Endothelial cell of umbilical vein (primary cell): ENCODE results near the gene F5. TPM values are rescaled to one million over a fixed set of nuclear protein-coding genes. Genes with fewer than 3 reads are reported as not detected.

Source experiments
- BruUV-seq: library from RNA; stranded (reverse); fragments of 400-500 nt; replicated peaks from 2 replicates; lab custom pipeline; 2021; lab: Mats Ljungman, UMichigan
- CTCF ChIA-PET: fragments of 300-600, 350-600 bp; sonication (Branson Sonifier 250); formaldehyde crosslinking; loops from one replicate; lab custom pipeline; 2021; ENCODE audit warnings: antibody characterized with exemption, inconsistent platforms; lab: Charles Lee
- POLR2A ChIA-PET: fragments of 300-600, 350-600 bp; sonication (Branson Sonifier 250); formaldehyde crosslinking; loops from one replicate; lab custom pipeline; 2021; ENCODE audit warnings: antibody characterized with exemption, inconsistent platforms; lab: Charles Lee
- DNase-seq: peaks from one replicate; pipeline ENCODE4 v3.0.0-alpha.2; 2011; ENCODE audit warnings: low read depth, low spot score
- FAIRE-seq: peaks from 2 replicates; lab custom pipeline; 2011; peaks lifted over from hg19 to GRCh38; lab: Jason Lieb, UNC
- H2AFZ ChIP-seq: 2 replicates; pipeline ENCODE4 v1.6.0; 2012; ENCODE audit warnings: low read depth, low read length, control low read depth, inconsistent platforms
- H3K27ac ChIP-seq: 2 replicates; pipeline ENCODE4 v1.5.1; 2011; ENCODE audit warnings: low read depth, mild to moderate bottlenecking, control low read depth, low read length, moderate library complexity; ENCODE audit not compliant: insufficient read depth
- H3K27me3 ChIP-seq, 2 experiments: 2 replicates each; pipeline versions ENCODE4 v1.6.0 to v1.6.1; 2011; ENCODE audit warnings: low read length in 2 of 2, mixed read lengths in 1 of 2; ENCODE audit not compliant: control insufficient read depth in 2 of 2, insufficient read depth in 2 of 2
- H3K36me3 ChIP-seq, 2 experiments: 2 replicates in 1 of 2; 3 replicates in 1 of 2; pipeline ENCODE4 v1.5.1; 2011; ENCODE audit warnings: low read length in 2 of 2, mild to moderate bottlenecking in 1 of 2, moderate library complexity in 1 of 2; ENCODE audit not compliant: control insufficient read depth in 2 of 2, insufficient read depth in 2 of 2; ENCODE audit errors: extremely low read depth in 1 of 2
- H3K4me1 ChIP-seq: 3 replicates; pipeline ENCODE4 v1.5.1; 2011; ENCODE audit warnings: mild to moderate bottlenecking, low read length; ENCODE audit not compliant: control insufficient read depth, insufficient read depth; ENCODE audit errors: extremely low read depth
- H3K4me2 ChIP-seq: 2 replicates; pipeline ENCODE4 v1.6.1; 2011; ENCODE audit warnings: low read length, control low read depth, mixed read lengths; ENCODE audit not compliant: insufficient read depth
- H3K4me3 ChIP-seq, 3 experiments: fragments of 200-600 bp in 1 of 3; sonication (generic), shearing (Covaris generic) in 1 of 3; replicated peaks in 1 of 3; 2 replicates each; pipeline ENCODE4 v1.5.1; 2011 to 2016; ENCODE audit warnings: control low read depth in 3 of 3, low read length in 3 of 3, mild to moderate bottlenecking in 2 of 3, inconsistent platforms in 1 of 3, low read depth in 1 of 3, moderate library complexity in 1 of 3; ENCODE audit not compliant: insufficient read depth in 1 of 3
- H3K79me2 ChIP-seq: 2 replicates; pipeline ENCODE4 v1.6.0; 2012; ENCODE audit warnings: low read length, inconsistent platforms; ENCODE audit not compliant: control insufficient read depth, insufficient read depth
- H3K9ac ChIP-seq: replicated peaks from 2 replicates; pipeline ENCODE3; 2011; ENCODE audit warnings: low read length, control low read depth; ENCODE audit not compliant: insufficient read depth; ENCODE audit errors: extremely low read depth
- H3K9me1 ChIP-seq: replicated peaks from 3 replicates; pipeline ENCODE4 v1.6.0; 2011; ENCODE audit warnings: mild to moderate bottlenecking, low read length; ENCODE audit not compliant: control insufficient read depth, insufficient read depth; ENCODE audit errors: extremely low read depth
- H3K9me3 ChIP-seq: replicated peaks from 2 replicates; pipeline ENCODE4 v1.5.1; 2012; ENCODE audit warnings: low read length, inconsistent platforms; ENCODE audit not compliant: control insufficient read depth, insufficient read depth
- H4K20me1 ChIP-seq: replicated peaks from 2 replicates; pipeline ENCODE3; 2011; ENCODE audit warnings: mild to moderate bottlenecking, low read length; ENCODE audit not compliant: control insufficient read depth, insufficient read depth; ENCODE audit errors: extremely low read depth
- EZH2 ChIP-seq: IDR thresholded peaks from 2 replicates; pipeline ENCODE4 v1.6.1; 2012; ENCODE audit warnings: borderline replicate concordance, low read depth, mild to moderate bottlenecking, moderate library complexity, low read length, inconsistent platforms; ENCODE audit not compliant: severe bottlenecking
- FOS ChIP-seq: IDR thresholded peaks from 2 replicates; pipeline ENCODE4 v1.6.1; 2011; ENCODE audit warnings: mild to moderate bottlenecking, low read length, moderate library complexity, borderline replicate concordance; ENCODE audit not compliant: insufficient read depth
- GATA2 ChIP-seq: IDR thresholded peaks from 2 replicates; pipeline ENCODE4 v1.7.0; 2011; ENCODE audit warnings: low read depth, mild to moderate bottlenecking, moderate library complexity, mixed read lengths, low read length; ENCODE audit not compliant: insufficient read length, insufficient read depth
- JUN ChIP-seq: IDR thresholded peaks from 2 replicates; pipeline ENCODE4 v1.6.1; 2011; ENCODE audit warnings: borderline replicate concordance, low read depth; ENCODE audit not compliant: insufficient read length, insufficient read depth
- MYC ChIP-seq: IDR thresholded peaks from one replicate; pipeline ENCODE4 v1.6.1; 2011; ENCODE audit warnings: mild to moderate bottlenecking, low read depth, low read length
- POLR2A ChIP-seq: IDR thresholded peaks from 2 replicates; pipeline ENCODE4 v1.6.1; 2012; ENCODE audit warnings: low read depth, mild to moderate bottlenecking, control low read depth, low read length
- POLR2AphosphoS5 ChIP-seq: IDR thresholded peaks from 2 replicates; pipeline ENCODE4 v1.6.1; 2012; ENCODE audit warnings: low read depth, mild to moderate bottlenecking, control low read depth, low read length, moderate library complexity; ENCODE audit not compliant: insufficient read depth
- dilution Hi-C: fragments of 300-500 bp; cut with MboI; formaldehyde crosslinking; loops from one replicate; pipeline ENCODE4 v1.15.0; 2019; ENCODE audit warnings: low sequenced_read_pairs; ENCODE audit not compliant: extremely low pct_ligation_motif_present
- intact Hi-C: fragments of 100-400 bp; cut with micrococcal nuclease; formaldehyde crosslinking; loops from one replicate; pipeline ENCODE4 v1.10.0; 2022
- polyA plus RNA-seq, 4 experiments: library from polyadenylated mRNA; depleted of rRNA in 3 of 4; stranded (reverse) in 3 of 4; unstranded in 1 of 4; fragments of >200 nt; gene quantifications; 2 replicates each; pipeline versions ENCODE4 v1.2.1 to v1.2.3, GENCODE V29; 2011 to 2012; ENCODE audit warnings: missing spikeins in 1 of 4
- total RNA-seq: library from RNA; stranded (reverse); gene quantifications from 2 replicates; pipeline ENCODE4 v1.2.3, GENCODE V29; 2021
- TF ChIP-seq, protein P1 (sequence below): IDR thresholded peaks from 2 replicates; pipeline ENCODE4 v1.6.1; 2011; ENCODE audit not compliant: insufficient read depth, insufficient read length
- TF ChIP-seq, protein P2 (sequence below), 2 donors: IDR thresholded peaks; 1 replicate in 1 of 2; 2 replicates in 1 of 2; pipeline ENCODE4 v1.5.1; 2011; ENCODE audit warnings: low read length in 2 of 2, mild to moderate bottlenecking in 2 of 2, moderate library complexity in 2 of 2, control low read depth in 1 of 2, inconsistent platforms in 1 of 2, low read depth in 1 of 2; ENCODE audit not compliant: insufficient read depth in 1 of 2; ENCODE audit errors: extremely low read depth in 1 of 2

The F5 gene
- total and polyA plus RNA-seq, 2 donors (not counting 3 experiments of a cell fraction or from before 2014, with no cell fraction given) = not detected

DNA sequence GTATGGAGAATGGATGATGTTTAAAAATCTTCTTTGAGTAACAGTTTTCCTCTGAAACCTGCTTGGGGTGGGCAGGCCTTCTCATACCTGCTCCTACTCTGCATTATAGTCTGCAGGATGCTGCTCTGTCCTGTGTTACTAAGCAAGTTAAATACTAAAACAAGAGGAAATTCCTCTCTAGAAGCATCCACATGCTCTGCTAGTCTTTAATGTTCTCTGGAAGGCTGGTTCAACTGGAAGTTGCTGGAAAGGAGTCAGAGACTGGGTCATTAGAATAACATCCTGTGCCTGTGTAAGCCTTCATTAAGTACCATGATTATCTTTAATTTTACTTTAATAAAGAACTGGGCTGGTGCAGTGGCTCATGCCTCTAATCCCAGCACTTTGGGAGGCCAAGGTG lies 37.8 kb upstream of the F5 start:
- POLR2A ChIA-PET = no interaction called here
- no peak overlapping the region for H3K27ac ChIP-seq
- no peaks in the 10 kb centered on the region for H4K20me1 ChIP-seq
- intact Hi-C loops (no loop called here), dilution Hi-C loops (no loop called here)
- no TSS peak for BruUV-seq
- peak; percentile 83 for FAIRE-seq
- H3K27me3 ChIP-seq = no peaks in the 10 kb centered on the region
- no peaks in the 10 kb centered on the region for H3K9me1 ChIP-seq
- DNase-seq = peak; percentile 86
- no peaks in the 10 kb centered on the region for H3K79me2 ChIP-seq
- H3K36me3 ChIP-seq = no peaks in the 10 kb centered on the region
- no peak overlapping the region for H3K4me2 ChIP-seq
- H3K4me3 ChIP-seq = no peak overlapping the region
- H3K9me3 ChIP-seq = no peaks in the 10 kb centered on the region
- CTCF ChIA-PET = no interaction called here
- peaks cover 19% of the 10 kb centered on the region for H3K4me1 ChIP-seq
- H2AFZ ChIP-seq = no peak overlapping the region
- TF ChIP-seq MYC = no peak
- TF ChIP-seq, protein P1, sequence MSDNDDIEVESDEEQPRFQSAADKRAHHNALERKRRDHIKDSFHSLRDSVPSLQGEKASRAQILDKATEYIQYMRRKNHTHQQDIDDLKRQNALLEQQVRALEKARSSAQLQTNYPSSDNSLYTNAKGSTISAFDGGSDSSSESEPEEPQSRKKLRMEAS = no peak
- peak; percentile 45 for TF ChIP-seq POLR2AphosphoS5
- TF ChIP-seq FOS = peak; percentile 74
- peak; percentile 23 for TF ChIP-seq JUN
- TF ChIP-seq GATA2 = no peak
- no peak for TF ChIP-seq POLR2A
- TF ChIP-seq, protein P2, sequence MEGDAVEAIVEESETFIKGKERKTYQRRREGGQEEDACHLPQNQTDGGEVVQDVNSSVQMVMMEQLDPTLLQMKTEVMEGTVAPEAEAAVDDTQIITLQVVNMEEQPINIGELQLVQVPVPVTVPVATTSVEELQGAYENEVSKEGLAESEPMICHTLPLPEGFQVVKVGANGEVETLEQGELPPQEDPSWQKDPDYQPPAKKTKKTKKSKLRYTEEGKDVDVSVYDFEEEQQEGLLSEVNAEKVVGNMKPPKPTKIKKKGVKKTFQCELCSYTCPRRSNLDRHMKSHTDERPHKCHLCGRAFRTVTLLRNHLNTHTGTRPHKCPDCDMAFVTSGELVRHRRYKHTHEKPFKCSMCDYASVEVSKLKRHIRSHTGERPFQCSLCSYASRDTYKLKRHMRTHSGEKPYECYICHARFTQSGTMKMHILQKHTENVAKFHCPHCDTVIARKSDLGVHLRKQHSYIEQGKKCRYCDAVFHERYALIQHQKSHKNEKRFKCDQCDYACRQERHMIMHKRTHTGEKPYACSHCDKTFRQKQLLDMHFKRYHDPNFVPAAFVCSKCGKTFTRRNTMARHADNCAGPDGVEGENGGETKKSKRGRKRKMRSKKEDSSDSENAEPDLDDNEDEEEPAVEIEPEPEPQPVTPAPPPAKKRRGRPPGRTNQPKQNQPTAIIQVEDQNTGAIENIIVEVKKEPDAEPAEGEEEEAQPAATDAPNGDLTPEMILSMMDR (IDR thresholded peaks at IDR 0.05; ENCODE audit: extremely low read depth in 1 of 2, insufficient read depth in 1 of 2, low read depth in 1 of 2, low read length in 2 of 2) = no peak
- no peak for TF ChIP-seq EZH2
- H3K9ac ChIP-seq = no peak overlapping the region
